ENCODE results near the gene PLSCR3. TPM values are rescaled to one million over a fixed set of nuclear protein-coding genes. Genes with fewer than 3 reads are reported as not detected.

PLSCR3 gene
- total RNA-seq, 2 experiments from 2014 or later: 15.3 to 23.1 TPM

DNA sequence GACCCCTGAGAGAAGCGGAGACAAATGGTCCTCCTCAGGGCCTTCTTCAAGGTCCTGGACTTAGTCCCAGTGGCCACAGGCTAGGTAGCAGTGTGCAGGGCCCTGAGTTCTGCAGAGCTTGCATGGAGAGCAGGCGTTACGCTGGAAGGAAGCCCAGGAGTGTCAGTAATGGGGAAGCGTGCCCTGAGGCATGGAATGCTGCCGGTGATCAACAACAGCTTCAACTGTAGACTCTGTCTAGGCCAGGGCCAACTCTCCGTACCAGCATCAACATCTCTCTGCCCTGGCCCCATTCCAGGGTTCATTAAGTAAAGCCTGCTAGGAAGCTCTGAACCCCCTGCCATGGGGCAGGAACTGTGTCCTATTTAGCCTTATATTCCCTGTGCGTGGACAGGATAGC, 14.0 kb downstream of the PLSCR3 start:
- POLR2A ChIA-PET: no interaction called here
- Histone ChIP-seq H4K20me1 (ENCODE audit: insufficient read depth, low read length) (no peaks in the 10 kb centered on the region), H3K9me2 (ENCODE audit: insufficient read depth, low read length) (no peaks in the 10 kb centered on the region), H3K4me3 (ENCODE audit: low read depth, low read length, poor library complexity, severe bottlenecking) (no peak overlapping the region), H2AFZ (ENCODE audit: low read length) (no peak overlapping the region), H3K79me2 (ENCODE audit: insufficient read depth, low read depth, low read length) (no peaks in the 10 kb centered on the region), H3K9me3 (ENCODE audit: low read length) (0 out of 2 replicates have a peak, but pooled peaks cover 6% of the 10 kb centered on the region), H3K27ac (ENCODE audit: low read depth, low read length, poor library complexity, severe bottlenecking) (no peak overlapping the region), H3K36me3 (ENCODE audit: insufficient read depth, low read length) (no peaks in the 10 kb centered on the region), H3K4me1 (ENCODE audit: insufficient read depth, low read length, poor library complexity, severe bottlenecking) (peaks cover 11% of the 10 kb centered on the region), H3K4me2 (ENCODE audit: low read length) (no peak overlapping the region)
- intact Hi-C loops (cut with micrococcal nuclease; ENCODE audit: unreplicated experiment): no loop called here
- TF ChIP-seq, protein P1, sequence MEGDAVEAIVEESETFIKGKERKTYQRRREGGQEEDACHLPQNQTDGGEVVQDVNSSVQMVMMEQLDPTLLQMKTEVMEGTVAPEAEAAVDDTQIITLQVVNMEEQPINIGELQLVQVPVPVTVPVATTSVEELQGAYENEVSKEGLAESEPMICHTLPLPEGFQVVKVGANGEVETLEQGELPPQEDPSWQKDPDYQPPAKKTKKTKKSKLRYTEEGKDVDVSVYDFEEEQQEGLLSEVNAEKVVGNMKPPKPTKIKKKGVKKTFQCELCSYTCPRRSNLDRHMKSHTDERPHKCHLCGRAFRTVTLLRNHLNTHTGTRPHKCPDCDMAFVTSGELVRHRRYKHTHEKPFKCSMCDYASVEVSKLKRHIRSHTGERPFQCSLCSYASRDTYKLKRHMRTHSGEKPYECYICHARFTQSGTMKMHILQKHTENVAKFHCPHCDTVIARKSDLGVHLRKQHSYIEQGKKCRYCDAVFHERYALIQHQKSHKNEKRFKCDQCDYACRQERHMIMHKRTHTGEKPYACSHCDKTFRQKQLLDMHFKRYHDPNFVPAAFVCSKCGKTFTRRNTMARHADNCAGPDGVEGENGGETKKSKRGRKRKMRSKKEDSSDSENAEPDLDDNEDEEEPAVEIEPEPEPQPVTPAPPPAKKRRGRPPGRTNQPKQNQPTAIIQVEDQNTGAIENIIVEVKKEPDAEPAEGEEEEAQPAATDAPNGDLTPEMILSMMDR (conservative IDR thresholded peaks at IDR 0.05; ENCODE audit: low read length): no peak
- TF ChIP-seq EZH2phosphoT487 (IDR thresholded peaks at IDR 0.05; ENCODE audit: borderline replicate concordance, low read depth, low read length): no peak
- CTCF ChIA-PET (ENCODE audit: unreplicated experiment): no interaction called here
- no TSS peak for BruUV-seq (replicated peaks)
- no peak for DNase-seq (ENCODE audit: low spot score)

DNA sequence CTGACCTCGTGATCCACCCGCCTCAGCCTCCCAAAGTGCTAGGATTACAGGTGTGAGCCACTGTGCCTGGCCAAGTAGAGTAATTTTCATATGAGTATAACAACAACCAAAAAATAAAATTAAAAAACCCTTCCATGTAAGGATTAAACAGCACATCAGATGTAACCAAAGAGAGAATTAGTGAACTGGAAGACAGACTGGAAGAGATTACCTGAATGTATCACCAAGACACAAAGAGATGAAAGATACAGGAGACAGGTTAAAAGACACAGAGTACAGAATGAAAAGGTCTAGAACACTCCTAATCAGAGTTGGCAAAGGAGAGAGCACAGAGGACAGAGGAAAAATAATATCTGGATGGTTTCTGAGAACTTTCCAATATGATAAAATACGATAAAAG, 15.2 kb downstream of the PLSCR3 start:
- BruUV-seq (replicated peaks): no TSS peak
- no peaks in the 10 kb centered on the region for H3K36me3 ChIP-seq (ENCODE audit: insufficient read depth, low read length)
- no peaks in the 10 kb centered on the region for H3K79me2 ChIP-seq (ENCODE audit: insufficient read depth, low read depth, low read length)
- DNase-seq (ENCODE audit: low spot score): no peak
- H3K9me3 ChIP-seq (ENCODE audit: low read length): 0 out of 2 replicates have a peak, but pooled peaks cover 6% of the 10 kb centered on the region
- TF ChIP-seq, protein P1 (conservative IDR thresholded peaks at IDR 0.05; ENCODE audit: low read length): no peak
- TF ChIP-seq EZH2phosphoT487 (IDR thresholded peaks at IDR 0.05; ENCODE audit: borderline replicate concordance, low read depth, low read length): no peak
- ChIA-PET POLR2A (no interaction called here), CTCF (ENCODE audit: unreplicated experiment) (no interaction called here)
- no peak overlapping the region for H3K27ac ChIP-seq (ENCODE audit: low read depth, low read length, poor library complexity, severe bottlenecking)
- no peak overlapping the region for H3K4me3 ChIP-seq (ENCODE audit: low read depth, low read length, poor library complexity, severe bottlenecking)
- no peaks in the 10 kb centered on the region for H3K9me2 ChIP-seq (ENCODE audit: insufficient read depth, low read length)
- H4K20me1 ChIP-seq (ENCODE audit: insufficient read depth, low read length): no peaks in the 10 kb centered on the region
- intact Hi-C loops (cut with micrococcal nuclease; ENCODE audit: unreplicated experiment): no loop called here
- no peak overlapping the region for H2AFZ ChIP-seq (ENCODE audit: low read length)
- no peak overlapping the region for H3K4me2 ChIP-seq (ENCODE audit: low read length)
- H3K4me1 ChIP-seq (ENCODE audit: insufficient read depth, low read length, poor library complexity, severe bottlenecking): peaks cover 4% of the 10 kb centered on the region

DNA sequence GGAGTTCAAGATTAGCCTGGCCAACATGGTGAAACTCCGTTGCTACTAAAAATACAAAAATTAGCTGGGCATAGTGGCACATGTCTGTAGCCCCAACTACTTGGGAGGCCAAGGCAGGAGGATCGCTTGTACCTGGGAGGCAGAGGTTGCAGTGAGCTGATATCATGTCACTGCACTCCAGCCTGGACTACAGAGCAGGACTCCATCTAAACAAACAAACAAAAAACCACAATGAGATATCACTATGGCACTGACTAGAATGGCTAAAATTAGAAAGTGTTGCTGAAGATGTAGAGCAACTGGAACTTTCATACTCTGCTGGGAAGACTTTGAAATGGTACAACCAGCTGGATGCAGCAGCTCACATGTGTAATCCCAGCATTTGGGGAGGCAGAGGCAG, 20.0 kb downstream of the PLSCR3 start:
- 0 out of 2 replicates have a peak, but pooled peaks cover 3% of the 10 kb centered on the region for H3K9me3 ChIP-seq (ENCODE audit: low read length)
- H3K27ac ChIP-seq (ENCODE audit: low read depth, low read length, poor library complexity, severe bottlenecking): no peak overlapping the region
- no peaks in the 10 kb centered on the region for H3K9me2 ChIP-seq (ENCODE audit: insufficient read depth, low read length)
- no peak overlapping the region for H3K4me2 ChIP-seq (ENCODE audit: low read length)
- no peak for TF ChIP-seq EZH2phosphoT487 (IDR thresholded peaks at IDR 0.05; ENCODE audit: borderline replicate concordance, low read depth, low read length)
- TF ChIP-seq, protein P1 (conservative IDR thresholded peaks at IDR 0.05; ENCODE audit: low read length): no peak
- no TSS peak for BruUV-seq (replicated peaks)
- H2AFZ ChIP-seq (ENCODE audit: low read length): no peak overlapping the region
- H3K36me3 ChIP-seq (ENCODE audit: insufficient read depth, low read length): no peaks in the 10 kb centered on the region
- H3K79me2 ChIP-seq (ENCODE audit: insufficient read depth, low read depth, low read length): no peaks in the 10 kb centered on the region
- POLR2A ChIA-PET: no interaction called here
- no peaks in the 10 kb centered on the region for H3K4me1 ChIP-seq (ENCODE audit: insufficient read depth, low read length, poor library complexity, severe bottlenecking)
- no peak for DNase-seq (ENCODE audit: low spot score)
- H3K4me3 ChIP-seq (ENCODE audit: low read depth, low read length, poor library complexity, severe bottlenecking): no peak overlapping the region
- intact Hi-C loops (cut with micrococcal nuclease; ENCODE audit: unreplicated experiment): no loop called here
- CTCF ChIA-PET (ENCODE audit: unreplicated experiment): no interaction called here
- H4K20me1 ChIP-seq (ENCODE audit: insufficient read depth, low read length): no peaks in the 10 kb centered on the region

All from OCI-LY7 (cell line).